Measurements from ENCODE around the gene RNF212. TPM values are rescaled to one million over a fixed set of nuclear protein-coding genes. Genes with fewer than 3 reads are reported as not detected.

Gene RNF212
- total RNA-seq, 1 donor from 2014 or later: 3.4 TPM

Small RNA genes lying within 50 kb of the gene (small RNA-seq; reads per million reads assigned to genes)
- gene RF00554 (ENCODE audit: low replicate concordance): not detected

Other genes starting within 250 kb of the RNF212 start
- gene GAK, start 181.2 kb downstream of the RNF212 start, total RNA-seq: 45.2 TPM
- 25.4 TPM for gene TMEM175, start 181.1 kb downstream of the RNF212 start, total RNA-seq
- 4.8 TPM for gene DGKQ, start 140.0 kb downstream of the RNF212 start, total RNA-seq
- gene IDUA, start 126.5 kb downstream of the RNF212 start, total RNA-seq: 6.9 TPM
- 0.30 TPM for gene SLC26A1, start 120.2 kb downstream of the RNF212 start, total RNA-seq
- gene FGFRL1, start 101.9 kb downstream of the RNF212 start, total RNA-seq: 15.0 TPM
- 46.1 TPM for gene SPON2, start 59.0 kb upstream of the RNF212 start, total RNA-seq
- gene CTBP1, start 135.6 kb upstream of the RNF212 start, total RNA-seq: 68.6 TPM
- 32.6 TPM for gene MAEA, start 176.3 kb upstream of the RNF212 start, total RNA-seq
- gene UVSSA, start 233.6 kb upstream of the RNF212 start, total RNA-seq: 9.7 TPM